ENCODE results near the gene GRIA4.

DNA sequence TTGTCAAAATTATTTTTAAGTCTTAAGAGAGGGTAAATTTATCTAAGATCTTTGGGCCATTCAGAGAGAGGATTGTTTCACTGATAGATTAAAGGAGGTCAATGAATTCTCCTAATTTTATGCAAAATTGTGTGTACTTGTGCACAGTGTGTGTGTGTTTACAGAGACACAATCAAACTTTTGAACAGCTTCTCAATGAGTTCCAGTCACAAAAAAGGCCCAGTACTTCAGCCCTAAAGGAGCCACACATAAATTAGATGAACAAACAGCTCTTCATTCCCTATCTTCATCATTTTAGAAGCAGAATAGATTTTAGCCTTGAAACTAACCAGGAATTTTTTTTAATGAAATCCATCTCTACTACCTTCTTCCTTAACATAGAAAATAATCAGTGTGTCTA, 9.7 kb downstream of the GRIA4 start:
- TF ChIP-seq, protein P1, sequence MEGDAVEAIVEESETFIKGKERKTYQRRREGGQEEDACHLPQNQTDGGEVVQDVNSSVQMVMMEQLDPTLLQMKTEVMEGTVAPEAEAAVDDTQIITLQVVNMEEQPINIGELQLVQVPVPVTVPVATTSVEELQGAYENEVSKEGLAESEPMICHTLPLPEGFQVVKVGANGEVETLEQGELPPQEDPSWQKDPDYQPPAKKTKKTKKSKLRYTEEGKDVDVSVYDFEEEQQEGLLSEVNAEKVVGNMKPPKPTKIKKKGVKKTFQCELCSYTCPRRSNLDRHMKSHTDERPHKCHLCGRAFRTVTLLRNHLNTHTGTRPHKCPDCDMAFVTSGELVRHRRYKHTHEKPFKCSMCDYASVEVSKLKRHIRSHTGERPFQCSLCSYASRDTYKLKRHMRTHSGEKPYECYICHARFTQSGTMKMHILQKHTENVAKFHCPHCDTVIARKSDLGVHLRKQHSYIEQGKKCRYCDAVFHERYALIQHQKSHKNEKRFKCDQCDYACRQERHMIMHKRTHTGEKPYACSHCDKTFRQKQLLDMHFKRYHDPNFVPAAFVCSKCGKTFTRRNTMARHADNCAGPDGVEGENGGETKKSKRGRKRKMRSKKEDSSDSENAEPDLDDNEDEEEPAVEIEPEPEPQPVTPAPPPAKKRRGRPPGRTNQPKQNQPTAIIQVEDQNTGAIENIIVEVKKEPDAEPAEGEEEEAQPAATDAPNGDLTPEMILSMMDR (conservative IDR thresholded peaks at IDR 0.05 in 1 of 2, IDR thresholded peaks at IDR 0.05 in 1 of 2; ENCODE audit: low read depth in 1 of 2, low read length in 2 of 2), result no peak
- TF ChIP-seq EZH2 (IDR thresholded peaks at IDR 0.05; ENCODE audit: low read length, missing control alignments), result no peak

All from fibroblast of lung (primary cell).